ENCODE data around the gene KCNMA1. TPM values are rescaled to one million over a fixed set of nuclear protein-coding genes. Genes with fewer than 3 reads are reported as not detected.

KCNMA1 gene
- polyA plus RNA-seq, 1 of the 3 experiments (the other 2 are of a cell fraction) = 107 TPM

DNA sequence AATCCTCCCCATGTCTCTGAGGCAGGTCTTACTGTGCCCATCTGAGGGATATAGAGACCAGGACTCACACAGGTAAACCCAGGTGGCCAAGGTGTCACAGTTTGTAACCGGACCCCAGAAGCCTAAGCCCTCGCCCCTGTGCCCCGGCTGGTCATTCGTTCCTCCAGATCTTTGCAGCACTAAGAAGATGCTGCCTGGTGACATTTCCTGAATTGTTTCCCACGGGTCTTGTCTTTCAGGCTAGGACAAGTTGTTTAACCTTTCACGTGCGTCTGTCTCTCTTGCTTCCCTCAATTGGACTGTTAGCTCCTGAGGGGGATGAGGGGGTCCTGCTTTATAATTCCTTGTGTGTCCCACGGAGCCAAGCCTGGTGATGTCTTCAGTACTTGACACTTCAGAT is 158.0 kb downstream of the KCNMA1 start:
- H4K20me1 ChIP-seq (ENCODE audit: insufficient read depth) = no peaks in the 10 kb centered on the region
- H3F3A ChIP-seq (replicated peaks; ENCODE audit: insufficient read depth) = peaks cover 11% of the 10 kb centered on the region
- WGBS (ENCODE audit: low lambda C conversion rate) = 84% methylated on average over 8 of the region's 8 CpGs
- DNase-seq = no peak
- no peaks in the 10 kb centered on the region for H3K9me3 ChIP-seq
- no peak overlapping the region for H3K4me3 ChIP-seq (ENCODE audit: low read depth in 2 of 2, low read length in 1 of 2)
- no peaks in the 10 kb centered on the region for H3K27me3 ChIP-seq (ENCODE audit: insufficient read depth)
- peak overlapping the region; percentile 5 to 35; a peak in 2 of 4 replicates for H3K27ac ChIP-seq (ENCODE audit: low read depth in 2 of 2, low read length in 1 of 2)
- no peak overlapping the region for H2AFZ ChIP-seq (ENCODE audit: low read depth)
- H3K9ac ChIP-seq = no peak overlapping the region
- H3K36me3 ChIP-seq (replicated peaks in 1 of 2; ENCODE audit: control insufficient read depth in 1 of 2, insufficient read depth in 2 of 2, low read length in 1 of 2) = peaks cover 0 to 3% of the 10 kb centered on the region in 2 experiments
- no peak overlapping the region for H3K4me2 ChIP-seq
- TF ChIP-seq TAF1 (IDR thresholded peaks at IDR 0.05; ENCODE audit: borderline replicate concordance, low read depth, low read length) = no peak
- TF ChIP-seq, protein P1, sequence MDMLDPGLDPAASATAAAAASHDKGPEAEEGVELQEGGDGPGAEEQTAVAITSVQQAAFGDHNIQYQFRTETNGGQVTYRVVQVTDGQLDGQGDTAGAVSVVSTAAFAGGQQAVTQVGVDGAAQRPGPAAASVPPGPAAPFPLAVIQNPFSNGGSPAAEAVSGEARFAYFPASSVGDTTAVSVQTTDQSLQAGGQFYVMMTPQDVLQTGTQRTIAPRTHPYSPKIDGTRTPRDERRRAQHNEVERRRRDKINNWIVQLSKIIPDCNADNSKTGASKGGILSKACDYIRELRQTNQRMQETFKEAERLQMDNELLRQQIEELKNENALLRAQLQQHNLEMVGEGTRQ (IDR thresholded peaks at IDR 0.05; ENCODE audit: borderline replicate concordance, low read depth, low read length) = no peak
- no peak for TF ChIP-seq RFX5 (IDR thresholded peaks at IDR 0.05; ENCODE audit: low read length)
- TF ChIP-seq EP300 (IDR thresholded peaks at IDR 0.05; ENCODE audit: borderline replicate concordance in 1 of 2, low read depth in 1 of 2, low read length in 1 of 2) = no peak
- no peak for TF ChIP-seq ELF1 (IDR thresholded peaks at IDR 0.05)
- no peak for TF ChIP-seq GABPA (IDR thresholded peaks at IDR 0.05; ENCODE audit: low read depth)
- TF ChIP-seq, protein P2, sequence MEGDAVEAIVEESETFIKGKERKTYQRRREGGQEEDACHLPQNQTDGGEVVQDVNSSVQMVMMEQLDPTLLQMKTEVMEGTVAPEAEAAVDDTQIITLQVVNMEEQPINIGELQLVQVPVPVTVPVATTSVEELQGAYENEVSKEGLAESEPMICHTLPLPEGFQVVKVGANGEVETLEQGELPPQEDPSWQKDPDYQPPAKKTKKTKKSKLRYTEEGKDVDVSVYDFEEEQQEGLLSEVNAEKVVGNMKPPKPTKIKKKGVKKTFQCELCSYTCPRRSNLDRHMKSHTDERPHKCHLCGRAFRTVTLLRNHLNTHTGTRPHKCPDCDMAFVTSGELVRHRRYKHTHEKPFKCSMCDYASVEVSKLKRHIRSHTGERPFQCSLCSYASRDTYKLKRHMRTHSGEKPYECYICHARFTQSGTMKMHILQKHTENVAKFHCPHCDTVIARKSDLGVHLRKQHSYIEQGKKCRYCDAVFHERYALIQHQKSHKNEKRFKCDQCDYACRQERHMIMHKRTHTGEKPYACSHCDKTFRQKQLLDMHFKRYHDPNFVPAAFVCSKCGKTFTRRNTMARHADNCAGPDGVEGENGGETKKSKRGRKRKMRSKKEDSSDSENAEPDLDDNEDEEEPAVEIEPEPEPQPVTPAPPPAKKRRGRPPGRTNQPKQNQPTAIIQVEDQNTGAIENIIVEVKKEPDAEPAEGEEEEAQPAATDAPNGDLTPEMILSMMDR (IDR thresholded peaks at IDR 0.05) = no peak
- no peak for TF ChIP-seq RCOR1 (IDR thresholded peaks at IDR 0.05; ENCODE audit: low read length)
- TF ChIP-seq NRF1 (IDR thresholded peaks at IDR 0.05; ENCODE audit: low read depth, low read length) = no peak
- H3K79me2 ChIP-seq (ENCODE audit: insufficient read depth) = no peaks in the 10 kb centered on the region
- H3K9me2 ChIP-seq = no peaks in the 10 kb centered on the region
- peaks cover 11 to 23% of the 10 kb centered on the region in 2 experiments; a peak in 3 of 4 replicates for H3K4me1 ChIP-seq (ENCODE audit: control insufficient read depth in 1 of 2, insufficient read depth in 2 of 2, low read depth in 1 of 2, low read length in 1 of 2)
- ChIA-PET CTCF (interaction anchor here (1.2 to 1.5 kb wide), 3 partner anchors 12 to 314 kb away, joined by 3 to 4 read pairs (median 3); no protein-coding TSS in a partner anchor), POLR2A (no interaction called here)

DNA sequence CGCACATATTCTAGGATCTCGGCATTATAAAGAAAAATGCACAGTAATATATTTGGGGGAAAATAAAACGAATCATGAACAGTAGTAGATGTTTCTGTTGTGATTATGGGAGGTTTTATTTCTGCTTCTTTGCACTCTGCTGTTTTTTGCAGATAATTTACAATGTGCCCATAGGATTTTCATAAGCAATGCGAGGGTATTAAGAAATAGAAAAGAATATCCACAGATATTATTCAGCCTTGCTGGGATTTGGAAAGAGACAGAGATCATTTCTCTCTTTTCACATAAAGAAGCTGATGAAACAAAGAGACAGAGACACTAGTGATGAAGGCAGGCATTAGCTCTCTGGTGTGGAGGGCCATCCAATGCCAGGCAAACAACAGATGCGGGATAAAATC is 158.6 kb downstream of the KCNMA1 start:
- Histone ChIP-seq H3K27ac (ENCODE audit: low read depth in 2 of 2, low read length in 1 of 2) (peak overlapping the region; percentile 28 to 35; a peak in 3 of 4 replicates), H3K27me3 (ENCODE audit: insufficient read depth) (no peaks in the 10 kb centered on the region), H3K9me3 (no peaks in the 10 kb centered on the region), H3K79me2 (ENCODE audit: insufficient read depth) (no peaks in the 10 kb centered on the region), H3K4me1 (ENCODE audit: control insufficient read depth in 1 of 2, insufficient read depth in 2 of 2, low read depth in 1 of 2, low read length in 1 of 2) (peaks cover 11 to 23% of the 10 kb centered on the region in 2 experiments; a peak in 3 of 4 replicates), H3K36me3 (replicated peaks in 1 of 2; ENCODE audit: control insufficient read depth in 1 of 2, insufficient read depth in 2 of 2, low read length in 1 of 2) (peaks cover 0 to 3% of the 10 kb centered on the region in 2 experiments), H2AFZ (ENCODE audit: low read depth) (no peak overlapping the region), H3K9me2 (no peaks in the 10 kb centered on the region), H3F3A (replicated peaks; ENCODE audit: insufficient read depth) (peaks cover 11% of the 10 kb centered on the region), H3K4me3 (ENCODE audit: low read depth in 2 of 2, low read length in 1 of 2) (no peak overlapping the region), H3K4me2 (peak overlapping the region; percentile 22; the same call in 1 of the 2 replicates), H3K9ac (no peak overlapping the region), H4K20me1 (ENCODE audit: insufficient read depth) (no peaks in the 10 kb centered on the region)
- no peak for DNase-seq
- POLR2A ChIA-PET = no interaction called here
- no peak for TF ChIP-seq RXRA (IDR thresholded peaks at IDR 0.05; ENCODE audit: borderline replicate concordance, low read depth)
- WGBS (ENCODE audit: low lambda C conversion rate) = 75% methylated on average over 5 of the region's 5 CpGs
- CTCF ChIA-PET = interaction anchor here (0.9 to 1.5 kb wide), 2 partner anchors 13 to 313 kb away, joined by 3 to 4 read pairs; no protein-coding TSS in a partner anchor

Data from SK-N-SH (cell line).